Loucy (cell line): ENCODE results near the gene MICALL1.

ENCODE experiments used
- H2AFZ ChIP-seq: fragments of 200-600 bp; sonication (generic); 2 replicates; pipeline ENCODE4 v1.6.0; 2016; ENCODE audit warnings: antibody characterized with exemption, mild to moderate bottlenecking, low read length, moderate library complexity
- H3F3A ChIP-seq: fragments of 200-600 bp; 2 replicates; pipeline ENCODE4 v1.6.0; 2016; ENCODE audit warnings: antibody characterized with exemption, low read depth, mild to moderate bottlenecking
- H3K27me3 ChIP-seq: fragments of 200-600 bp; sonication (generic); 2 replicates; pipeline ENCODE4 v1.6.1; 2014; ENCODE audit warnings: low read length, mild to moderate bottlenecking; ENCODE audit not compliant: insufficient read depth, poor library complexity, severe bottlenecking
- H3K36me3 ChIP-seq: fragments of 200-600 bp; sonication (generic); 2 replicates; pipeline ENCODE4 v1.6.1; 2016; ENCODE audit warnings: low read length; ENCODE audit not compliant: insufficient read depth
- H3K4me1 ChIP-seq: fragments of 200-600 bp; sonication (generic); 2 replicates; pipeline ENCODE4 v1.5.1; 2014; ENCODE audit warnings: low read length, mild to moderate bottlenecking; ENCODE audit not compliant: insufficient read depth, poor library complexity, severe bottlenecking
- H3K4me2 ChIP-seq: fragments of 200-600 bp; sonication (generic); 2 replicates; pipeline ENCODE4 v1.6.0; 2014; ENCODE audit warnings: antibody characterized with exemption, low read length, low read depth, mild to moderate bottlenecking; ENCODE audit not compliant: poor library complexity, severe bottlenecking
- H3K4me3 ChIP-seq: fragments of 200-600 bp; sonication (generic); 2 replicates; pipeline ENCODE4 v1.5.1; 2014; ENCODE audit warnings: low read length, mild to moderate bottlenecking, mixed read lengths; ENCODE audit not compliant: poor library complexity, severe bottlenecking
- H3K79me2 ChIP-seq: fragments of 200-600 bp; sonication (generic); 2 replicates; pipeline ENCODE4 v1.6.1; 2014; ENCODE audit warnings: low read length; ENCODE audit not compliant: insufficient read depth
- H3K9ac ChIP-seq: fragments of 200-600 bp; sonication (generic); 2 replicates; pipeline ENCODE4 v1.6.0; 2014; ENCODE audit warnings: mild to moderate bottlenecking, low read depth, low read length, moderate library complexity; ENCODE audit not compliant: poor library complexity, severe bottlenecking
- H3K9me2 ChIP-seq: fragments of 200-600 bp; sonication (generic); replicated peaks from 2 replicates; pipeline ENCODE4 v1.6.1; 2016; ENCODE audit warnings: low read depth, low read length, mixed read lengths
- H3K9me3 ChIP-seq: fragments of 200-600 bp; sonication (generic); 2 replicates; pipeline ENCODE4 v1.6.1; 2014; ENCODE audit warnings: mild to moderate bottlenecking, antibody characterized with exemption, low read length, low read depth; ENCODE audit not compliant: insufficient read depth
- H4K20me1 ChIP-seq: fragments of 200-600 bp; sonication (generic); 2 replicates; pipeline ENCODE4 v1.6.0; 2014; ENCODE audit warnings: antibody characterized with exemption, low read length, mild to moderate bottlenecking; ENCODE audit not compliant: insufficient read depth, poor library complexity, severe bottlenecking
- EZH2phosphoT487 ChIP-seq: fragments of 200-600 bp; IDR thresholded peaks from 2 replicates; pipeline ENCODE4 v1.6.1; 2018; ENCODE audit warnings: antibody characterized with exemption, mild to moderate bottlenecking, moderate library complexity, borderline replicate concordance
- TF ChIP-seq, protein P1 (sequence below): fragments of 200-600 bp; sonication (generic); conservative IDR thresholded peaks from 2 replicates; pipeline ENCODE4 v1.5.1; 2014; ENCODE audit warnings: mild to moderate bottlenecking, antibody characterized with exemption, low read length

The MICALL1 gene

DNA sequence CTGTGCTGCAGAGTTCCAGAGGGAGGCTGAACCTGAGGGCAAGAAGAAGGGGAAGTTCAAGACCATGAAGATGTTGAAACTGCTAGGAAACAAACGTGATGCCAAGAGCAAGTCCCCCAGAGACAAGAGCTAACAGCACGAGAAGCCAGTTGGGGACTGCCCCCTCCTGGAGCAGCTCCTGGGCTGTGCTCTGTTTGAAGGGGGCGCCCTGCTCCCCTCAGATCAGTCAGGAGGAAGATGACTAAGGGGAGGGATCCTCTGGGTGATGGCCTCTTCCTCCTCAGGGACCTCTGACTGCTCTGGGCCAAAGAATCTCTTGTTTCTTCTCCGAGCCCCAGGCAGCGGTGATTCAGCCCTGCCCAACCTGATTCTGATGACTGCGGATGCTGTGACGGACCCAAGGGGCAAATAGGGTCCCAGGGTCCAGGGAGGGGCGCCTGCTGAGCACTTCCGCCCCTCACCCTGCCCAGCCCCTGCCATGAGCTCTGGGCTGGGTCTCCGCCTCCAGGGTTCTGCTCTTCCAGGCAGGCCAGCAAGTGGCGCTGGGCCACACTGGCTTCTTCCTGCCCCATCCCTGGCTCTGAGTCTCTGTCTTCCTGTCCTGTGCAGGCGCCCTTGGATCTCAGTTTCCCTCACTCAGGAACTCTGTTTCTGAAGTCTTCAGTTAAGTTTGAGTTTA, 34.7 kb downstream of the MICALL1 start:
- Histone ChIP-seq H4K20me1 (no peaks in the 10 kb centered on the region), H2AFZ (no peak overlapping the region), H3F3A (no peaks in the 10 kb centered on the region), H3K9me3 (no peaks in the 10 kb centered on the region), H3K4me2 (no peak overlapping the region), H3K4me1 (no peaks in the 10 kb centered on the region), H3K4me3 (no peak overlapping the region), H3K9me2 (no peaks in the 10 kb centered on the region), H3K36me3 (peaks cover 5% of the 10 kb centered on the region; the same call in 1 of the 2 replicates), H3K27me3 (no peaks in the 10 kb centered on the region), H3K9ac (no peak overlapping the region), H3K79me2 (no peaks in the 10 kb centered on the region)
- no peak for TF ChIP-seq EZH2phosphoT487
- TF ChIP-seq, protein P1, sequence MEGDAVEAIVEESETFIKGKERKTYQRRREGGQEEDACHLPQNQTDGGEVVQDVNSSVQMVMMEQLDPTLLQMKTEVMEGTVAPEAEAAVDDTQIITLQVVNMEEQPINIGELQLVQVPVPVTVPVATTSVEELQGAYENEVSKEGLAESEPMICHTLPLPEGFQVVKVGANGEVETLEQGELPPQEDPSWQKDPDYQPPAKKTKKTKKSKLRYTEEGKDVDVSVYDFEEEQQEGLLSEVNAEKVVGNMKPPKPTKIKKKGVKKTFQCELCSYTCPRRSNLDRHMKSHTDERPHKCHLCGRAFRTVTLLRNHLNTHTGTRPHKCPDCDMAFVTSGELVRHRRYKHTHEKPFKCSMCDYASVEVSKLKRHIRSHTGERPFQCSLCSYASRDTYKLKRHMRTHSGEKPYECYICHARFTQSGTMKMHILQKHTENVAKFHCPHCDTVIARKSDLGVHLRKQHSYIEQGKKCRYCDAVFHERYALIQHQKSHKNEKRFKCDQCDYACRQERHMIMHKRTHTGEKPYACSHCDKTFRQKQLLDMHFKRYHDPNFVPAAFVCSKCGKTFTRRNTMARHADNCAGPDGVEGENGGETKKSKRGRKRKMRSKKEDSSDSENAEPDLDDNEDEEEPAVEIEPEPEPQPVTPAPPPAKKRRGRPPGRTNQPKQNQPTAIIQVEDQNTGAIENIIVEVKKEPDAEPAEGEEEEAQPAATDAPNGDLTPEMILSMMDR: no peak

DNA sequence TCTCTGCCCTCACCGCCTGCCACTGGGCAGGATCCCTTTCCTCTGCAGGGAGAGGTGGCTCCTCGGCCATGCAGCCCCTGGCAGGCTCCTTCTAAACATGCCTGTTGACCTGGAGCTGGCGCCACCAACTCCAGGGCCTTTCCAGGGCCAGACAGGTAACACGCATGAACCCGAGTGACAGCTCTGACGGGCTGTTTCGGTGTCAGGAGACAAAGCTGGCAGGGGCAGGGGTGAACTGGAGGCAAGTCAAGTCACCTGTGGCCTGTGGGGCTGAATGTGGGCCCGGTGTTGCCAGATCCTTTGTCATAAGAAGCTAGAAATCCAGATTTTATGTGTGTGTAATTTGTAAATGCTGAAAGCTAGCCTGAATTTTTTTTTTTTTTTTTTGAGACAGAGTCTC, 36.0 kb downstream of the MICALL1 start:
- no peaks in the 10 kb centered on the region for H3K4me1 ChIP-seq
- H3K27me3 ChIP-seq: no peaks in the 10 kb centered on the region
- H3K79me2 ChIP-seq: no peaks in the 10 kb centered on the region
- H3K9ac ChIP-seq: no peak overlapping the region
- no peak overlapping the region for H3K4me2 ChIP-seq
- TF ChIP-seq EZH2phosphoT487: no peak
- TF ChIP-seq, protein P1: no peak
- no peaks in the 10 kb centered on the region for H3K9me2 ChIP-seq
- H3F3A ChIP-seq: no peaks in the 10 kb centered on the region
- no peak overlapping the region for H3K4me3 ChIP-seq
- peaks cover 5% of the 10 kb centered on the region; the same call in 1 of the 2 replicates for H3K36me3 ChIP-seq
- no peaks in the 10 kb centered on the region for H4K20me1 ChIP-seq
- no peaks in the 10 kb centered on the region for H3K9me3 ChIP-seq
- no peak overlapping the region for H2AFZ ChIP-seq

DNA sequence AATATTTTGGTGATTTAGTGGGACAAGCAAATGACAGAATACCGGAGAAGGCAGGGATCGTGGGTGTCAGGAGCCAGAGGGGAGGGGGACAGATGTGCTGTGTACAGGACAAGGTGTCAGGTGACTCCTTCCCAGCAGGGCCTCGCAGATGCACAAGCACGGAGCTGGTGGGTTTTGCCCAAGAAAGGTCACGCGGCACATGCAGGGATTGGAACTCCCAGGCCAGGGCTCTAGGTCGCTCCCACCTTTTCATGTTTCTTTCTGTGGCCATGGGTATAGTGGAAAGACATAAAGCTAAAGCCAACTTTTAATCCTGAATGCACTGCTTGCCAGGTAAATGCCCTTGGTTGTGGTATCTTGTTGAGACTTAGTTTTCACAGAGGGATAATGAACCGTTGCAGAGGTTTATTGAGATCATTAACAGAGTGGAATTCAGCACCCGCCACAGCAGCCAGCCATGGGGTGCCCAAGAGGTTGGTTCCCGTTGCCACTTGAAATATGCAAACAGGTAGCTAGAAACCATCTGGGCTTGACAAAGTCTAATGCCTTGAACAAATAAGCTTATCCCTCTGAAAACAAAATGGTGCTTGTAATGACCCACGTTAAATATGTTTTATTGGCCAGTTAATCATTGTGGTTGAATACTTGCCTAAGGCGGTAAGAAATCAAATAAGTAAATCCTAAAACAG, 37.2 kb downstream of the MICALL1 start:
- no peaks in the 10 kb centered on the region for H3F3A ChIP-seq
- H2AFZ ChIP-seq: no peak overlapping the region
- no peak overlapping the region for H3K9ac ChIP-seq
- H3K27me3 ChIP-seq: no peaks in the 10 kb centered on the region
- H3K4me2 ChIP-seq: no peak overlapping the region
- H3K4me1 ChIP-seq: no peaks in the 10 kb centered on the region
- no peaks in the 10 kb centered on the region for H3K79me2 ChIP-seq
- TF ChIP-seq EZH2phosphoT487: no peak
- TF ChIP-seq, protein P1: no peak
- H3K9me2 ChIP-seq: no peaks in the 10 kb centered on the region
- no peaks in the 10 kb centered on the region for H4K20me1 ChIP-seq
- H3K9me3 ChIP-seq: no peaks in the 10 kb centered on the region
- H3K4me3 ChIP-seq: no peak overlapping the region
- H3K36me3 ChIP-seq: no peaks in the 10 kb centered on the region; the same call in 1 of the 2 replicates
